Daoy (cell line): ENCODE measurements around the gene RAB7A. TPM values are rescaled to one million over a fixed set of nuclear protein-coding genes. Genes with fewer than 3 reads are reported as not detected.

ENCODE experiments used
- DNase-seq: peaks from one replicate; pipeline ENCODE4 v3.0.0-alpha.2; 2015; ENCODE audit warnings: low read depth
- total RNA-seq: library from RNA; depleted of rRNA; stranded (reverse); fragments of >200 nt; shearing (Covaris generic); gene quantifications from 2 replicates; pipeline ENCODE4 v1.2.3, GENCODE V29; 2014; rRNA removed

Gene RAB7A
- total RNA-seq, 1 experiment from 2014 or later = 42.7 TPM

DNA sequence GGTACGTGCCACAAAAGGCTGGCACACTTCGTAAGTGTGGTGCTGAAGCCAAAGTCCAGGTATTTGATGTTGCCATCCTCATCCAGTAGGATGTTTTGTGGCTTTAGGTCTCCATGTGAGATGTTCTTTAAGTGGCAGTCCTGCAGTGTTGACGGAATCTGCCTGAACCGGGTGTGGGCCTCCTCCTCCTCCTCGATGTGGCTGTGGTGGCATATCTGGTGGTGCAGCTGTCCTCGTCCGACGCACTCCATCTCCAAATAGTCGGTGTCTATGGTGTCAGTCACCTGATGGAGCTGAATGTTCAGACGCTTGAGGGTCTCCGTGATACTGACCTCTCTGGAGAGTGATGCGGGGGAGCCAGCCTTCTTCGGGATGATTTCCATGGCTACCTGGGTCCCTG, 123.0 kb downstream of the RAB7A start:
- no peak for DNase-seq

- DNase-seq = no peak
Observed at GRCh38 chr3:128849911-128850455, 124.0 kb downstream of the RAB7A start.

GRCh38 chr3:128850544-128850943, 124.6 kb downstream of the RAB7A start:
- DNase-seq = no peak

- no peak for DNase-seq
Observed at GRCh38 chr3:128851601-128852000, 125.6 kb downstream of the RAB7A start.

DNA sequence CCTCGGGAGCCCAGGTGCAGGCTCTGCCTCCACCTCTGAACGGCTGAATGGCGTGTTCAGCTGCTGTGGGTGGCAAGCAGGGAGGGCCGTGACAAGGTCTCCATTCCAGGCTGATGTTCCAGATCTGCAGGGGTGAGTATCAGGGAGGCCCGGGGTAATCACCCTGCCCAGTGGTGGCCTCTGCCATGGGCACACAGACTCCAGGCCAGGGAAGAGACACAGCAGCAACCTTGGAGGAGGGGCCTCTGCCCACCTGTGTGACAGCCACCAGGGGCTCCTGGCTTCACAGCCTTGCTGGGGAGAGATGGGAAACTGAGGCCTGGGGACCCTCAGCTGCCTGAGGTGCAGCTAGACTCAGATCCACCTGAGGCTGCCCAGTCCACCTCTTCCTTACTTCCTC, 127.8 kb downstream of the RAB7A start:
- no peak for DNase-seq

GRCh38 chr3:128854475-128854874, 128.5 kb downstream of the RAB7A start:
- DNase-seq = no peak

GRCh38 chr3:128855569-128855968, 129.6 kb downstream of the RAB7A start:
- DNase-seq = no peak

DNA sequence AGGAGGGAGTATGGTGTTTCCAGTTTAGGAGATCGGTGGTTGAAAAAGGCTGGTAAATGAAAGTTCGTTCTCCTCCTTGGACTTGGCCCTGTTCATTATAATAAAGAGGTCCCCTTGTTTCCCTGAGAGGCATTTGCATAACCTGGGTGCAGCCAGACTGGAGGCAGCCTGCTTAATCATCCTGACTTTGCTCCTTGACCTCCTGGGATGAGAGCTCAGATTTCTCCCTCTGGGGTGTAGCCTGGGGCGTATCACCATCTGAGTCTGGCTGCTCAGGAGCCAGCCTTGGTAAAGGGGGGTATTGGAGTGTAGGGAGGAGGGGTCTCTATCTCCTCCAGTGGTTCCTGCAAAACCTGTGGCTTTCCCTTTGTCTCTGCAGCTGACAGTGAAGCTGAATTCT, 132.2 kb downstream of the RAB7A start:
- DNase-seq = no peak

- DNase-seq = no peak
Observed at GRCh38 chr3:128859630-128860029, 133.6 kb downstream of the RAB7A start.

- no peak for DNase-seq
Observed at GRCh38 chr3:128861491-128861890, 135.5 kb downstream of the RAB7A start.

GRCh38 chr3:128863560-128863959, 137.6 kb downstream of the RAB7A start:
- no peak for DNase-seq

Other genes with a start within 250 kb of the RAB7A start
- 7.5 and 12.2 TPM in 2 replicates for gene GATA2, start 233.0 kb upstream of the RAB7A start, total RNA-seq
- 391 and 442 TPM in 2 replicates for gene RPN1, start 75.4 kb upstream of the RAB7A start, total RNA-seq
- 28.1 and 34.7 TPM in 2 replicates for gene ACAD9, start 153.4 kb downstream of the RAB7A start, total RNA-seq